ENCODE data around the gene RFC4. TPM values are rescaled to one million over a fixed set of nuclear protein-coding genes. Genes with fewer than 3 reads are reported as not detected.
A peak's percentile ranks its signal among the peaks of the same experiment; 100 is the strongest.

Gene RFC4
- total and polyA plus RNA-seq, 9 of the 15 experiments (the other 6 are each of a cell fraction or from before 2014, with no cell fraction given): 105 to 227 (median 180) TPM

DNA sequence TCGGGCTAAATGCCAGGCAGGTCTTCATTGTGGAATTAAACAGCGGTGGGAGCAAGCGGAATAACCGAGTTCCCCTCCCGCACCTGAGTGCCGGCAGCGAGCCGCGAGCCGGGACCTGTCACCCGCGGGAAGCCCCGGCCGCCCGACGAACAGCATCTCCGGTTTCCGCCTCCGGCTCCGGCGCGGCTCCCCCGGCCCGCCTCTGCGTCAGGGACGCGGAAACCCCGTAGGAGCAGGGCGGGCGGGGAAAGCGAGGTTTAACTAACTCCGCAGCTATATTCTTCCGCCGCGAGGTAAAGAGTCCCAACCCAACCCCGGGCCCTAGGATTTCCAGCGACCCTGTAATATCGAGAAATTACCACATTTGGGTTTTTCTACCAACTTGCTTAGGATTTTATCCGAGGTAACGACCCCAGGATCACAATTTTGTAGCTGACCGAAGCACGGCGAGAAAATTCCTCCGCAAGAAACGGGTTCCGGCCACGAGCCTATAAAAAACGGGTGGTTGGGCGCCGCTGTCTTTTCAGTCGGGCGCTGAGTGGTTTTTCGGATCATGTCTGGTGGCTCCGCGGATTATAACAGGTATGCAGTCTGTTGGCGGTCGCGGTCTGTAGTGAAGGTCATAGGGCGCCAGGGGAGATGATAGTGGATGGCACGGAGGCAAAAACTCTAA lies 23.1 kb downstream of the RFC4 start, which contains the start of gene EIF4A2 (continued):
- TF ChIP-seq, protein P1, sequence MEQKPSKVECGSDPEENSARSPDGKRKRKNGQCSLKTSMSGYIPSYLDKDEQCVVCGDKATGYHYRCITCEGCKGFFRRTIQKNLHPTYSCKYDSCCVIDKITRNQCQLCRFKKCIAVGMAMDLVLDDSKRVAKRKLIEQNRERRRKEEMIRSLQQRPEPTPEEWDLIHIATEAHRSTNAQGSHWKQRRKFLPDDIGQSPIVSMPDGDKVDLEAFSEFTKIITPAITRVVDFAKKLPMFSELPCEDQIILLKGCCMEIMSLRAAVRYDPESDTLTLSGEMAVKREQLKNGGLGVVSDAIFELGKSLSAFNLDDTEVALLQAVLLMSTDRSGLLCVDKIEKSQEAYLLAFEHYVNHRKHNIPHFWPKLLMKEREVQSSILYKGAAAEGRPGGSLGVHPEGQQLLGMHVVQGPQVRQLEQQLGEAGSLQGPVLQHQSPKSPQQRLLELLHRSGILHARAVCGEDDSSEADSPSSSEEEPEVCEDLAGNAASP (IDR thresholded peaks at IDR 0.05): no peak
- TF ChIP-seq, protein P2, sequence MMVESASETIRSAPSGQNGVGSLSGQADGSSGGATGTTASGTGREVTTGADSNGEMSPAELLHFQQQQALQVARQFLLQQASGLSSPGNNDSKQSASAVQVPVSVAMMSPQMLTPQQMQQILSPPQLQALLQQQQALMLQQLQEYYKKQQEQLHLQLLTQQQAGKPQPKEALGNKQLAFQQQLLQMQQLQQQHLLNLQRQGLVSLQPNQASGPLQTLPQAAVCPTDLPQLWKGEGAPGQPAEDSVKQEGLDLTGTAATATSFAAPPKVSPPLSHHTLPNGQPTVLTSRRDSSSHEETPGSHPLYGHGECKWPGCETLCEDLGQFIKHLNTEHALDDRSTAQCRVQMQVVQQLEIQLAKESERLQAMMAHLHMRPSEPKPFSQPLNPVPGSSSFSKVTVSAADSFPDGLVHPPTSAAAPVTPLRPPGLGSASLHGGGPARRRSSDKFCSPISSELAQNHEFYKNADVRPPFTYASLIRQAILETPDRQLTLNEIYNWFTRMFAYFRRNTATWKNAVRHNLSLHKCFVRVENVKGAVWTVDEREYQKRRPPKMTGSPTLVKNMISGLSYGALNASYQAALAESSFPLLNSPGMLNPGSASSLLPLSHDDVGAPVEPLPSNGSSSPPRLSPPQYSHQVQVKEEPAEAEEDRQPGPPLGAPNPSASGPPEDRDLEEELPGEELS (CRISPR knock-in tag; IDR thresholded peaks at IDR 0.05; ENCODE audit: borderline replicate concordance): no peak
- TF ChIP-seq ZNF780A (CRISPR knock-in tag; IDR thresholded peaks at IDR 0.05) (no peak), CBX5 (IDR thresholded peaks at IDR 0.05; ENCODE audit: borderline replicate concordance, low read depth) (no peak), ZNF239 (CRISPR knock-in tag; IDR thresholded peaks at IDR 0.05) (no peak), NR1H2 (CRISPR knock-in tag; IDR thresholded peaks at IDR 0.05) (peak; percentile 10; the same call in 1 of the 2 replicates), ZNF561 (CRISPR knock-in tag; conservative IDR thresholded peaks at IDR 0.05) (no peak), GTF2E2 (tag; IDR thresholded peaks at IDR 0.05) (peak; percentile 99), EWSR1 (IDR thresholded peaks at IDR 0.05; ENCODE audit: borderline replicate concordance, low read depth, partially characterized antibody) (no peak), RNF2 (IDR thresholded peaks at IDR 0.05) (no peak; the same call in none of the 2 replicates), ZBED1 (IDR thresholded peaks at IDR 0.05) (no peak; the same call in 1 of the 2 replicates), TSC22D4 (tag; IDR thresholded peaks at IDR 0.05) (no peak), ZNF830 (CRISPR knock-in tag; IDR thresholded peaks at IDR 0.05) (no peak), ZNF644 (tag; IDR thresholded peaks at IDR 0.05; ENCODE audit: low read depth) (0 out of 2 replicates have a peak, but pooled peaks have one; percentile 50), SMAD2 (IDR thresholded peaks at IDR 0.05; ENCODE audit: low read depth, low read length) (no peak)
- TF ChIP-seq, protein P3, sequence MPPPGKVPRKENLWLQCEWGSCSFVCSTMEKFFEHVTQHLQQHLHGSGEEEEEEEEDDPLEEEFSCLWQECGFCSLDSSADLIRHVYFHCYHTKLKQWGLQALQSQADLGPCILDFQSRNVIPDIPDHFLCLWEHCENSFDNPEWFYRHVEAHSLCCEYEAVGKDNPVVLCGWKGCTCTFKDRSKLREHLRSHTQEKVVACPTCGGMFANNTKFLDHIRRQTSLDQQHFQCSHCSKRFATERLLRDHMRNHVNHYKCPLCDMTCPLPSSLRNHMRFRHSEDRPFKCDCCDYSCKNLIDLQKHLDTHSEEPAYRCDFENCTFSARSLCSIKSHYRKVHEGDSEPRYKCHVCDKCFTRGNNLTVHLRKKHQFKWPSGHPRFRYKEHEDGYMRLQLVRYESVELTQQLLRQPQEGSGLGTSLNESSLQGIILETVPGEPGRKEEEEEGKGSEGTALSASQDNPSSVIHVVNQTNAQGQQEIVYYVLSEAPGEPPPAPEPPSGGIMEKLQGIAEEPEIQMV (tag; conservative IDR thresholded peaks at IDR 0.05; ENCODE audit: low read depth): no peak
- TF ChIP-seq, protein P4, sequence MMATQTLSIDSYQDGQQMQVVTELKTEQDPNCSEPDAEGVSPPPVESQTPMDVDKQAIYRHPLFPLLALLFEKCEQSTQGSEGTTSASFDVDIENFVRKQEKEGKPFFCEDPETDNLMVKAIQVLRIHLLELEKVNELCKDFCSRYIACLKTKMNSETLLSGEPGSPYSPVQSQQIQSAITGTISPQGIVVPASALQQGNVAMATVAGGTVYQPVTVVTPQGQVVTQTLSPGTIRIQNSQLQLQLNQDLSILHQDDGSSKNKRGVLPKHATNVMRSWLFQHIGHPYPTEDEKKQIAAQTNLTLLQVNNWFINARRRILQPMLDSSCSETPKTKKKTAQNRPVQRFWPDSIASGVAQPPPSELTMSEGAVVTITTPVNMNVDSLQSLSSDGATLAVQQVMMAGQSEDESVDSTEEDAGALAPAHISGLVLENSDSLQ (IDR thresholded peaks at IDR 0.05): peak; percentile 15; the same call in 1 of the 2 replicates
- TF ChIP-seq, protein P5, sequence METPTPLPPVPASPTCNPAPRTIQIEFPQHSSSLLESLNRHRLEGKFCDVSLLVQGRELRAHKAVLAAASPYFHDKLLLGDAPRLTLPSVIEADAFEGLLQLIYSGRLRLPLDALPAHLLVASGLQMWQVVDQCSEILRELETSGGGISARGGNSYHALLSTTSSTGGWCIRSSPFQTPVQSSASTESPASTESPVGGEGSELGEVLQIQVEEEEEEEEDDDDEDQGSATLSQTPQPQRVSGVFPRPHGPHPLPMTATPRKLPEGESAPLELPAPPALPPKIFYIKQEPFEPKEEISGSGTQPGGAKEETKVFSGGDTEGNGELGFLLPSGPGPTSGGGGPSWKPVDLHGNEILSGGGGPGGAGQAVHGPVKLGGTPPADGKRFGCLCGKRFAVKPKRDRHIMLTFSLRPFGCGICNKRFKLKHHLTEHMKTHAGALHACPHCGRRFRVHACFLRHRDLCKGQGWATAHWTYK (CRISPR knock-in tag; IDR thresholded peaks at IDR 0.05): no peak
- TF ChIP-seq, protein P6, sequence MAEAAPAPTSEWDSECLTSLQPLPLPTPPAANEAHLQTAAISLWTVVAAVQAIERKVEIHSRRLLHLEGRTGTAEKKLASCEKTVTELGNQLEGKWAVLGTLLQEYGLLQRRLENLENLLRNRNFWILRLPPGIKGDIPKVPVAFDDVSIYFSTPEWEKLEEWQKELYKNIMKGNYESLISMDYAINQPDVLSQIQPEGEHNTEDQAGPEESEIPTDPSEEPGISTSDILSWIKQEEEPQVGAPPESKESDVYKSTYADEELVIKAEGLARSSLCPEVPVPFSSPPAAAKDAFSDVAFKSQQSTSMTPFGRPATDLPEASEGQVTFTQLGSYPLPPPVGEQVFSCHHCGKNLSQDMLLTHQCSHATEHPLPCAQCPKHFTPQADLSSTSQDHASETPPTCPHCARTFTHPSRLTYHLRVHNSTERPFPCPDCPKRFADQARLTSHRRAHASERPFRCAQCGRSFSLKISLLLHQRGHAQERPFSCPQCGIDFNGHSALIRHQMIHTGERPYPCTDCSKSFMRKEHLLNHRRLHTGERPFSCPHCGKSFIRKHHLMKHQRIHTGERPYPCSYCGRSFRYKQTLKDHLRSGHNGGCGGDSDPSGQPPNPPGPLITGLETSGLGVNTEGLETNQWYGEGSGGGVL (CRISPR knock-in tag; IDR thresholded peaks at IDR 0.05): no peak

Measured in K562 (cell line).